ENCODE measurements around the gene RGMA. TPM values are rescaled to one million over a fixed set of nuclear protein-coding genes. Genes with fewer than 3 reads are reported as not detected.

Gene RGMA
- under 1 TPM in 4 of 6 experiments, not detected in 2; 0.06 to 0.32 (median 0.25) TPM for total RNA-seq
- long read RNA-seq: 0 reads

GRCh38 chr15:93088981-93089726 is at the start of gene RGMA:
Gene RGMA (minus strand): TSS chr15:93089211. CDS start chr15:93088932, 279 bp downstream.
- TF ChIP-seq CTCF (IDR thresholded peaks at IDR 0.05) (no peak), POLR2A (IDR thresholded peaks at IDR 0.05) (no peak)
- Histone ChIP-seq H3K36me3 (no peaks in the 10 kb centered on the region), H3K9me3 (no peaks in the 10 kb centered on the region), H3K27ac (no peak within 1 kb of the TSS), H3K27me3 (peaks cover 8 to 38% of the 10 kb centered on the region in 2 donors), H3K4me3 (peak within 1 kb of the TSS in 2 of 3 donors; percentile 16 to 37), H3K4me1 (peaks cover 0 to 14% (median 0%) of the 10 kb centered on the region in 4 donors)
- intact Hi-C loops (cut with DNase I): no loop called here
- ATAC-seq (peak in 1 of 4 donors; percentile 17), DNase-seq (no peak)
- 2% methylated on average over 9 of the region's 92 CpGs for WGBS (ENCODE audit: insufficient coverage, low coverage, low lambda C conversion rate, missing lambda C conversion rate)

GRCh38 chr15:93136606-93137005 is 47.6 kb upstream of the RGMA start:
- H3K27me3 ChIP-seq: no peaks in the 10 kb centered on the region
- no peaks in the 10 kb centered on the region for H3K36me3 ChIP-seq
- no peak overlapping the region for H3K27ac ChIP-seq
- intact Hi-C loops (cut with DNase I): no loop called here
- no peaks in the 10 kb centered on the region for H3K9me3 ChIP-seq
- DNase-seq: no peak
- no peak for ATAC-seq
- H3K4me3 ChIP-seq: no peak overlapping the region
- WGBS (ENCODE audit: insufficient coverage, low coverage, low lambda C conversion rate, missing lambda C conversion rate): 42% methylated on average over 7 of the region's 7 CpGs
- H3K4me1 ChIP-seq: no peaks in the 10 kb centered on the region
- TF ChIP-seq CTCF (IDR thresholded peaks at IDR 0.05) (no peak), POLR2A (IDR thresholded peaks at IDR 0.05) (no peak)

- 38% methylated on average over 2 of the region's 3 CpGs for WGBS (ENCODE audit: insufficient coverage, low coverage, low lambda C conversion rate, missing lambda C conversion rate)
- Histone ChIP-seq H3K4me3 (no peak overlapping the region), H3K9me3 (no peaks in the 10 kb centered on the region), H3K4me1 (no peaks in the 10 kb centered on the region), H3K36me3 (no peaks in the 10 kb centered on the region), H3K27ac (no peak overlapping the region), H3K27me3 (no peaks in the 10 kb centered on the region)
- no peak for TF ChIP-seq CTCF (IDR thresholded peaks at IDR 0.05)
- no peak for TF ChIP-seq POLR2A (IDR thresholded peaks at IDR 0.05)
- ATAC-seq: no peak
- DNase-seq: no peak
- intact Hi-C loops (cut with DNase I): no loop called here
Measured at GRCh38 chr15:93135997-93136397, 47.0 kb upstream of the RGMA start.

GRCh38 chr15:93135459-93135858 is 46.4 kb upstream of the RGMA start:
- TF ChIP-seq CTCF (IDR thresholded peaks at IDR 0.05) (no peak), POLR2A (IDR thresholded peaks at IDR 0.05) (no peak)
- Histone ChIP-seq H3K4me1 (no peaks in the 10 kb centered on the region), H3K4me3 (no peak overlapping the region), H3K27ac (no peak overlapping the region), H3K36me3 (no peaks in the 10 kb centered on the region), H3K27me3 (no peaks in the 10 kb centered on the region), H3K9me3 (no peaks in the 10 kb centered on the region)
- no peak for DNase-seq
- no peak for ATAC-seq
- intact Hi-C loops (cut with DNase I): no loop called here
- WGBS (ENCODE audit: insufficient coverage, low coverage, low lambda C conversion rate, missing lambda C conversion rate): 43% methylated on average over 1 of the region's 3 CpGs

Measured in right lobe of liver (tissue), 6 donors.